HG03175 (cell line): ENCODE data around the gene VTI1A.
"Not testable (repeated sequence)": the region's sequence is repeated elsewhere in the genome, so short reads cannot be mapped to it uniquely, and the experiment has no call there.

Experiments used
- ATAC-seq: cut with Tn5 transposase; IDR thresholded peaks from one replicate; pipeline ENCODE4 v1.9.1; 2021; ENCODE audit warnings: mild to moderate bottlenecking, moderate library complexity; ENCODE audit not compliant: unreplicated experiment

The VTI1A gene

GRCh38 chr10:112446855-112447619 lies at the start of gene VTI1A, which contains the start of gene ZDHHC6:
Gene VTI1A, plus strand, starts transcription at chr10:112447215. Its CDS starts 159 bp downstream, at chr10:112447374.
Gene ZDHHC6, minus strand, starts transcription at chr10:112446914. Its CDS starts 1,478 bp downstream, at chr10:112445436.
- peak; percentile 95 for ATAC-seq

GRCh38 chr10:112397592-112397991 lies 49.4 kb upstream of the VTI1A start:
- no peak for ATAC-seq

GRCh38 chr10:112402917-112403316 lies 44.1 kb upstream of the VTI1A start:
- no peak for ATAC-seq

GRCh38 chr10:112404617-112405016 lies 42.4 kb upstream of the VTI1A start:
- no peak for ATAC-seq

GRCh38 chr10:112406806-112407205 lies 40.2 kb upstream of the VTI1A start:
- ATAC-seq = not testable (repeated sequence)

- no peak for ATAC-seq
Observed at GRCh38 chr10:112407696-112408095, 39.3 kb upstream of the VTI1A start.

- no peak for ATAC-seq
Observed at GRCh38 chr10:112409299-112409698, 37.7 kb upstream of the VTI1A start.

GRCh38 chr10:112409755-112410154 lies 37.3 kb upstream of the VTI1A start:
- ATAC-seq = no peak

GRCh38 chr10:112412696-112413095 lies 34.3 kb upstream of the VTI1A start:
- no peak for ATAC-seq

GRCh38 chr10:112421731-112422130 lies 25.3 kb upstream of the VTI1A start:
- ATAC-seq = no peak

GRCh38 chr10:112424651-112425050 lies 22.4 kb upstream of the VTI1A start:
- ATAC-seq = no peak

- ATAC-seq = no peak
Observed at GRCh38 chr10:112426111-112426510, 20.9 kb upstream of the VTI1A start.

GRCh38 chr10:112429147-112429546 lies 17.9 kb upstream of the VTI1A start:
- ATAC-seq = peak; percentile 51

GRCh38 chr10:112429654-112430230 lies 17.3 kb upstream of the VTI1A start:
- ATAC-seq = no peak

GRCh38 chr10:112433136-112433535 lies 13.9 kb upstream of the VTI1A start:
- ATAC-seq = no peak

- ATAC-seq = no peak
Observed at GRCh38 chr10:112434988-112435619, 11.9 kb upstream of the VTI1A start.

- no peak for ATAC-seq
Observed at GRCh38 chr10:112438356-112438755, 8.7 kb upstream of the VTI1A start.

- no peak for ATAC-seq
Observed at GRCh38 chr10:112441520-112441919, 5.5 kb upstream of the VTI1A start.

GRCh38 chr10:112442063-112442462 lies 5.0 kb upstream of the VTI1A start:
- ATAC-seq = no peak

- ATAC-seq = no peak
Observed at GRCh38 chr10:112446055-112446854, 760 bp upstream of the VTI1A start.

GRCh38 chr10:112447620-112447928 lies 559 bp downstream of the VTI1A start:
- no peak for ATAC-seq
